Stimulated activated memory B cell treated with anti-CD40 and anti-IgM and Interleukin-4, amounts not matched to agents 10 μg/mL and 1 μg/mL and 100 μg/mL, for 72 hours (primary cell): ENCODE data around the gene GRIK3.
A peak's percentile ranks its signal among the peaks of the same experiment; 100 is the strongest.

Experiments used
- ATAC-seq: fragments of 150-1000 bp; cut with Tn5 transposase; 2 replicates; pipeline ENCODE4 v1.10.0; 2021
- H3K27ac Mint-ChIP-seq: one replicate; pipeline ENCODE4 v1.8.0; 2022; ENCODE audit warnings: mild to moderate bottlenecking, mixed read lengths
- H3K27me3 Mint-ChIP-seq: one replicate; pipeline ENCODE4 v1.8.0; 2022; ENCODE audit warnings: mixed read lengths
- H3K36me3 Mint-ChIP-seq: one replicate; pipeline ENCODE4 v1.8.0; 2022; ENCODE audit warnings: mixed read lengths
- H3K4me1 Mint-ChIP-seq: one replicate; pipeline ENCODE4 v1.8.0; 2022; ENCODE audit warnings: mixed read lengths
- H3K4me3 Mint-ChIP-seq: one replicate; pipeline ENCODE4 v1.8.0; 2022; ENCODE audit warnings: mild to moderate bottlenecking, moderate library complexity, mixed read lengths
- H3K9me3 Mint-ChIP-seq: one replicate; pipeline ENCODE4 v1.8.0; 2022; ENCODE audit warnings: mixed read lengths

GRIK3 gene

DNA sequence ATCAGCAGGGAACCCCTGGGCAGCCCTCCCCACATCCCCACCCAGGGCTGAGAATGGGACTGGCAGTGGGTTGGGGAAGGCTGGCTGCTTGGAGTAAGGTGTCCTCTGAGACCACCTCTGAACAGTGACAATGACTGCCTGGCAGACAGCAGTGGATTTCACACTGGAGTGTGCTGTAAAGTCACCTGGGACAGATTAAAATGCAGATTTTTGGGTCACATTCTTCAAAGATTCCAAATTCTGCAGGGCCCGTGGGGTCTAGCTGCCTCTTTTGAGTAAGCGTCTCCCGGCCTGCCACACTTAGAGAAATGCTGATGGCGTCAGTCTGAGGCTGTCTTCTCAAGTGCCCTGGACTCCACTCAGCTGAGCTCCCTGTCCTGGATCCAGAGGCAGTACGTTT lies 164.5 kb downstream of the GRIK3 start:
- H3K4me1 Mint-ChIP-seq = no peaks in the 10 kb centered on the region
- H3K27me3 Mint-ChIP-seq = no peaks in the 10 kb centered on the region

DNA sequence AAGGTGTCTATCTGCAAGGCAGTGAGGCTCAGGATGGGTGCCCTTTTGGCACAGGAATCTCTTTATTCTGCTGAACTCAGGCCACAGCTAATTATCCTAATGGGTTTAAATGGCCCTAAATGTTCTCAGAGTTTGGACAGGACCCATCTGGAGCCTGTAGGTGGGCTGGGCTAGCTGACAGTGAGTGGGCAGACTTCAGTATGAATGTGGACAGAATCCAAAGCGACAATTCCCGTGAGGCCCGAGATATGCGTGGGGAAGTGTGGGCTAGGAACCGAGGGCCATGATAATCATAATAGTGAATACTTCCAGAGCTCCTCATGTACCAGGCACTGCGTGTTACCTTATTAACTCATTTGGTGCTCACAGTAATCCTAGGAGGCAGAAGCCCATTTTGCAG lies 165.3 kb downstream of the GRIK3 start:
- ATAC-seq = no peak
- no peaks in the 10 kb centered on the region for H3K9me3 Mint-ChIP-seq
- H3K27ac Mint-ChIP-seq = no peak overlapping the region
- H3K36me3 Mint-ChIP-seq = no peaks in the 10 kb centered on the region
- no peaks in the 10 kb centered on the region for H3K27me3 Mint-ChIP-seq
- no peaks in the 10 kb centered on the region for H3K4me1 Mint-ChIP-seq
- H3K4me3 Mint-ChIP-seq = no peak overlapping the region

More for the DNA sequence above, 164.5 kb downstream of the GRIK3 start:
- Mint-ChIP-seq H3K4me3 (no peak overlapping the region), H3K27ac (no peak overlapping the region), H3K9me3 (no peaks in the 10 kb centered on the region), H3K36me3 (no peaks in the 10 kb centered on the region)
- ATAC-seq = no peak

DNA sequence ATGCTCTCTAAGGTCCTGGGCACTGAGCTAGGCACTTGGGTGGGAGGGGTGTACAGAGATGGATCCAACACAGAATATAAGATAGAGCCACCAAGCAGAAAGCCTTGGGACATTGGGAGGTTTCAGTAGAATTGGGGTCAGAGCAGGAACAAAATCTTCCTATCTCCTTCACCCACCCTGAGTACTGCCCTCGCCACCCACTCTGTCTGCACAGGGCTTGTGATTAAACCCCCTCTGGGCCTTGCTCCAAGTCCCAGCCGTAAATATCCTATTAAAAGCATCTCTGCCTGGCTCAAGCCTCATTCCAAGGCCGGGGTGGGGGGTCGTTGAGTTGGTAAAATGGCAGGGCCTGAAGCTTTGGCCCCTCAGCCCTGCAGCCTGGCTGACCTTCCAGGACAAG lies 166.7 kb downstream of the GRIK3 start:
- no peak overlapping the region for H3K4me3 Mint-ChIP-seq
- H3K27me3 Mint-ChIP-seq = peaks cover 10% of the 10 kb centered on the region
- H3K36me3 Mint-ChIP-seq = no peaks in the 10 kb centered on the region
- no peaks in the 10 kb centered on the region for H3K4me1 Mint-ChIP-seq
- H3K27ac Mint-ChIP-seq = no peak overlapping the region
- no peak for ATAC-seq
- H3K9me3 Mint-ChIP-seq = no peaks in the 10 kb centered on the region

DNA sequence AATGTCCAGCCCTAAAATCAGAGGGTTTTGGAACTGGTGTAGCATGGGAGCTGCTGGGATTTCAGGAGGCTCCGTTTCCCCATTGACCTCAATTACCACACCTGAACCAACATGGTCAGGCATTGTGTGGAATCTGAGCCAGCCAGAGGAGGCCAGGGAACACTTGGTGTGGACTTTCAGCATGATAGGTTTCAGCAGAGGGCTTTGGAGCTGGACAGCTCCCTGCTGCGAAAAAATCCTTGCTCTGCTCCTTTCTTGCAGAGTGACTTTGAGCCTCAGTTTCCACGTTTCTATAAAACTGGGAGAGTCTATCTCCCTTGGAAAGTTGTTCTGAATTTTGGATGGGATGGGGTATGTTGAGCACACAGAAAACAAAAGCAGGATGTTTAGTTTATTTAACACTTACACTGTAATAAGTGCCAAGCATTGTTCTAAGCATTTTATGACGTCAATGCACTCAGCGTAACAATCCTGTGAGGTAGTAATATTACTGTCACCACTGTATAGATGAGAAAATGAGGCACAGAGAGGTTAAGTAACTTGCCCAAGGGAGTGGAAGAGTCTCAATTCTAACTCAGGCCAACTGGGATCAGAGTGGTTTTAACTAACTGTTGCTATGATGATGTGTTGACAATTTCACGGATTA lies 168.0 kb downstream of the GRIK3 start:
- Mint-ChIP-seq H3K4me1 (no peaks in the 10 kb centered on the region), H3K9me3 (no peaks in the 10 kb centered on the region), H3K36me3 (no peaks in the 10 kb centered on the region), H3K27me3 (peaks cover 15% of the 10 kb centered on the region), H3K4me3 (no peak overlapping the region), H3K27ac (no peak overlapping the region)
- ATAC-seq = no peak

DNA sequence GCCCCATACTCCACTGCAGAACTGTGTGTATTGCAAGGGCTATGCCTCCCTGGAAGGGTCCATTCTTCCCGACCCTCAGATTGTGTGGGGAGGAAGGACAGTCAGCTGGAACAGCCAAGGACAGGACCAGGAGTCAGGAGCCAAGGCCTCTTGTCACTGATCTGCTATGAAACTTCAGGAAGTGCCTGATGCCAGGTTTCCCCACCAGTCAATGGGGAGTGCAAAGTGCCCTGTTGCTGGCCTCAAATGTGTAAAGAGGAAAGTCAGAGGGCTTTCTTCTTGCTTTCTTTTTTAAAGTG lies 168.8 kb downstream of the GRIK3 start:
- H3K4me1 Mint-ChIP-seq = no peaks in the 10 kb centered on the region
- ATAC-seq = no peak
- no peak overlapping the region for H3K4me3 Mint-ChIP-seq
- peaks cover 22% of the 10 kb centered on the region for H3K27me3 Mint-ChIP-seq
- no peak overlapping the region for H3K27ac Mint-ChIP-seq
- H3K9me3 Mint-ChIP-seq = no peaks in the 10 kb centered on the region
- no peaks in the 10 kb centered on the region for H3K36me3 Mint-ChIP-seq

DNA sequence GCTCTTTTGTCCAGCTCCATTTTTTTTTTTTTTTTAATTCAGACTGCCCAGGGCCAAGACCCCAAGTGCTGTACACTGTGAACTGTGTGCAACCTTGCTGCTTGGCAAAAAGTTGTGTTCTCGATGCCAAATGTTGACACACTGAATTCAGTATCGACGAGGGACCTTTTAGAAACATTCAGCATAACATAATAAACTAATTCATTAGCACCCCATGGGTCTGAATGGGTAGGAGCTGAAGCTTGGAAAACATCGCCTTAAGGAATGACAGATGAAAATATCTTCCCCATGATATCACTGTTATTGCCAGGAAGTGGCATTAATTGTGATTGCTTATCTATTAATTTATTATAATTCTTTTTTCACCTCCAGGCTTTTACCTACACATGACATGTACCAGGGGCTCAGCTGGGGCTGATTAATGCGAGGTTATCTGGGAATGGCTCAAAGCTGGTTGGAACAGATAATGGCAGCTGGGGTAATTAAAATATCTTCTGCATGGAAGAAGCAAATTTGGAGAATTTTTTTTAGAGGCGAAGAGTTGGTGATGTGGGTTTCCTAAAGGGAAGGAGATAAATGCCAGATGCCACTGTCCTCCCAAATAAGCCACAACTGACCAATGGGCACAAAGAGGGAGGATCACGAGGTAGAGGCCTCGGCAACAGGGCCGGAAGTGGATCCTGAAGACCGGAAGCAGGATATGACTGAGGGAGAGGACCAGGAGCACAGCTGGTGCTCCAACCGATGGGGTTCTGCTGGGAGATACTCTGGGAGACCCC lies 169.3 kb downstream of the GRIK3 start:
- Mint-ChIP-seq H3K4me3 (no peak overlapping the region), H3K27ac (no peak overlapping the region), H3K36me3 (no peaks in the 10 kb centered on the region), H3K4me1 (no peaks in the 10 kb centered on the region), H3K9me3 (no peaks in the 10 kb centered on the region), H3K27me3 (peaks cover 27% of the 10 kb centered on the region)
- ATAC-seq = no peak

DNA sequence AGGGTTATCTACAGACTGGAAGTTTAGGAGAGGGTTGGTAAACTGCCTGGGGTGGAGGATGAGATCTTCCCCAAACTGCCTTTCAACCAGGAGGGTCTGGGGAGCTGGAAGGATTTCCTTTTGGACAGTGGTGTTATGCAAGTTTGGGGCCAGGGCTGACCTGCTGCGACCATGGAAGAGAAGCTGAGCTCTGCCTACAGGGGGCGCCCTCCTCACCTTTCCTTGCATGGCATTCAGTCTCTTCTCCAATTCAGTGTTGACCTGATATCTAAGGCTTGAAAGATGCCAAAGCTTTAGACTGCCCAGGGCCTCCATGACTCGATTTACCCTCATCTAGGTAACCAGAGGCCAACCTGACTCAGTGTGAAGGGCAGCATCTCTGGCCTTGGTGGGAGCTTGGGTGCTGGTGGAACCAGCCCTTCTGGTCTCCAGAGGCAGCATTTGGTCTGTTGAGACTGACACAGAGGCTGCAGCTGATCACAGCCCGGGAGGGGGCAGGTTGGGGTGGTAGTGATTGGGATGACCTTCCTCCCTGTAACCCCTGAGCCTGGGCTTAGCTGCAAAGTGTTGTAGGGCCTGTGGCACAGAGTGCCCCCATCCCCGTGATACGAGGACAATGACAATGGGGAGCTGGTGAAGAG lies 170.0 kb downstream of the GRIK3 start:
- no peaks in the 10 kb centered on the region for H3K9me3 Mint-ChIP-seq
- ATAC-seq = no peak
- no peaks in the 10 kb centered on the region for H3K36me3 Mint-ChIP-seq
- no peak overlapping the region for H3K27ac Mint-ChIP-seq
- H3K27me3 Mint-ChIP-seq = peaks cover 34% of the 10 kb centered on the region
- H3K4me3 Mint-ChIP-seq = no peak overlapping the region
- no peaks in the 10 kb centered on the region for H3K4me1 Mint-ChIP-seq

DNA sequence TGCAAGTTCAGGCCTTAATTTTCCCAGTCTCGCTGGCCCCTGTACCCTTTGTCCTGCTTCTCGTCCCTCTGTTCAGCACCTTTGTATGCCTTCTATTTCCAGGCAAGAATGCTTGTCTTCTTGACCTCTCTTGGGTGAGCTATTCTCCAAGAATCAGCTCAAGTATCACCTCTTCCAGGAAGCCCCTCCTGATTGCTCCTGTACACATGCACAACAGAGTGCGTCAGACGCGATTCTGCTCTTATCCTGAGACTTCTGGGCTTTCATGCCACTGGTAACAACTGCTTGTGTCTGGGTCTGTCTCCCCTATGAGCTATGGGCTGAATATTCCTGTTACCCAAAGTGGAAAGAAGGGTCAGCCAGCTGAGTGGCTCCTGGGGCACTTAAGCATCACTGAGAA lies 170.8 kb downstream of the GRIK3 start:
- no peaks in the 10 kb centered on the region for H3K36me3 Mint-ChIP-seq
- no peaks in the 10 kb centered on the region for H3K4me1 Mint-ChIP-seq
- no peak overlapping the region for H3K27ac Mint-ChIP-seq
- H3K27me3 Mint-ChIP-seq = peaks cover 36% of the 10 kb centered on the region
- H3K9me3 Mint-ChIP-seq = no peaks in the 10 kb centered on the region
- no peak for ATAC-seq
- H3K4me3 Mint-ChIP-seq = no peak overlapping the region

DNA sequence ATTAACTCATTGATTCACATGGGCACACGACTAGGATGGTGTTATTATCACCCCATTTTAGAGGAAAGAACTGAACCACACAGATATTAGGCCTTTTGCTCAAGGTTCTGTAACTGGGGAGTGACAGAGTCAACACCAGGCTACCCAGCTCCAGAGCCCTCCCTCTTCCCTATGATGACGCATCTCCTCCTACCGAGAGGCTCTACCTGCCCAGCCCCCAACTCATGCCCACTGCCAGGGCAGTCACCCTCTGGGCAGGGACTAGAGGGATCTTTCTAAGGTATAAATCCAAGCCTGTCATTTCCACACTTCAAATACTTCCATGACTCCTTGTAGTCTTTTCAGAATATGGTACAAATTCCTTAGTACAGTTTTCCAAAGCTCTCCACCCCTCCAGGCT lies 171.3 kb downstream of the GRIK3 start:
- Mint-ChIP-seq H3K9me3 (no peaks in the 10 kb centered on the region), H3K27ac (no peak overlapping the region), H3K36me3 (no peaks in the 10 kb centered on the region), H3K4me1 (no peaks in the 10 kb centered on the region), H3K4me3 (no peak overlapping the region), H3K27me3 (peaks cover 36% of the 10 kb centered on the region)
- ATAC-seq = no peak

DNA sequence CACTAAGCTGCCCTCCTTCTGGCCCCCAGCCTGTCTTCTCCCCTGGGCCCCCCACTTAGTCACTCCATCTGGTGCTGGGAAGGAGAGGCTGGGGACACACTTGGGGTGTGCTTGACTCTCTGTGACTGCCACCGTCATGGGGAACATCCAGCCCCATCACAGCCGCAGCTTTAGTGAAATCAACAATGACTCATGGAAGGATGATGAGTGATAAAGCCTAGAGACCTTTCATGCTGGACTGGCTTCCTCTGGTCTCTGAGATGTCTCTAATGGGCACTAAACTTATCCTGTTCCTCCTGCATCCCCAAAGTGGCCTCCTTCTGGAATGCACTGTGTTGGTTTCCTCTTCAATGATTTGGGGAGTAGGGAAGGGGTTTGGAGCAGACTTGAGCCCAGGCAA lies 172.9 kb downstream of the GRIK3 start:
- no peaks in the 10 kb centered on the region for H3K9me3 Mint-ChIP-seq
- ATAC-seq = no peak

DNA sequence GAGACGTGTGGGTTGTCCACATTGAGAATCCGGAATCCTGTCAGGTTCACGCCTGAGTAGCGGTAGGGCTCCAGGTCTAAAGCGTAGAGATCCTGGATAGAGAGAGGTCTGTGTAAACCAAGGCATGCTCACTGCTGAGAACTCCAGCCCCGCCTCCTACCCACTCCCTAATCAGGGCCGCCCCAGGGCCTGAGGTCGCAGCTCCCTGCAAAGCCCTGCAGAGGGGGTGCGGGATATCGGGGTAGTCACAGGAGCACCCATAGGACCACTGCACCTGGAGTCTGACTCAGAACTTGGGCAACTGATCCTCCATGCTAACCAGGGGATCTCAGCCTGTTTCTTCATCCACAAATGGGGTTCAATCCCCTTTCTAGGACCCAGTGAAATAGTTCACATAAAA lies 174.4 kb downstream of the GRIK3 start:
- Mint-ChIP-seq H3K36me3 (no peaks in the 10 kb centered on the region), H3K27ac (no peak overlapping the region)
- ATAC-seq = no peak

More for the DNA sequence above, 172.9 kb downstream of the GRIK3 start:
- no peak overlapping the region for H3K27ac Mint-ChIP-seq
- H3K4me3 Mint-ChIP-seq = no peak overlapping the region
- no peaks in the 10 kb centered on the region for H3K36me3 Mint-ChIP-seq
- peaks cover 41% of the 10 kb centered on the region for H3K27me3 Mint-ChIP-seq
- H3K4me1 Mint-ChIP-seq = peaks cover 3% of the 10 kb centered on the region

DNA sequence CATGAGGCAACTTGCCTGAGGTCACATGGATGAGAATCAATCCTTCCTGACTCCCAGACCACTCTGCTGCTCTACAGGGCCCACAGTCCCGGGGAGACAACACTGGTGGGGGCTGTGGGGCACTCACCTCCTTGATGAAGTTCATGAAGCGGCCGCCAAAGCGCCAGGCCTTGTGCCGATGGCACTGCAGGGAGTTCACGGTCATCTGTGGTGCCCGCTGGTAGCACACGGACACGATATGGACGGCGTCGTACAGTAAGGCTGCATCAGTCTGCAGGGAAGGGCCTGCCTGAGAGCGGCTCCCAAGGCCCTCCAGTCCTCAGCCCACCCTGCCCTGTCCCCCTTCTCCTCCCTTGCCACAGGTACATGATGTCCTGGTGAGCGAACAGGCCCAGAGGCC lies 175.3 kb downstream of the GRIK3 start:
- Mint-ChIP-seq H3K27me3 (peaks cover 61% of the 10 kb centered on the region), H3K27ac (no peak overlapping the region), H3K9me3 (no peaks in the 10 kb centered on the region), H3K36me3 (no peaks in the 10 kb centered on the region), H3K4me3 (no peak overlapping the region), H3K4me1 (peaks cover 6% of the 10 kb centered on the region)
- no peak for ATAC-seq

More for the DNA sequence above, 174.4 kb downstream of the GRIK3 start:
- peaks cover 51% of the 10 kb centered on the region for H3K27me3 Mint-ChIP-seq
- no peaks in the 10 kb centered on the region for H3K9me3 Mint-ChIP-seq
- peaks cover 6% of the 10 kb centered on the region for H3K4me1 Mint-ChIP-seq
- H3K4me3 Mint-ChIP-seq = no peak overlapping the region

DNA sequence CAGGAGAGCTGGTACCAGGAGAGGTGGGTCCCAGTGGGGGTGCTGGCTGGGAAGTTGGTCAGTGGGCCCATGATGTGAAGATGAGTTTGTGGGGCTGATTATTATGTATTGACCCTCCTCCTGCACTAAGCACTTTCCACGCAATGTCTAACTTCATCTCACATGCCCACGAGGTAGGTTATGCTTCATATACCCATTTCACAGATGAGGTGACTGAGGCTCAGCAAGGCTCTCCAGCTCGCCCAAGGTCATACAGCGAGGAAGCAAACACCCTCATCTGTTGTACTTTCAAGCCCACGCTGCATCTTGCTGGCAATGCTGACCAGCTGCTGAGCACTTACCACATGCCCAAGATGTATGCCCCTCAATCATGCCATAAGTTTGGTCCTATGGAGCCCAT lies 175.8 kb downstream of the GRIK3 start:
- no peaks in the 10 kb centered on the region for H3K9me3 Mint-ChIP-seq
- H3K27me3 Mint-ChIP-seq = peaks cover 62% of the 10 kb centered on the region
- H3K27ac Mint-ChIP-seq = no peak overlapping the region
- H3K4me1 Mint-ChIP-seq = peaks cover 6% of the 10 kb centered on the region
- H3K4me3 Mint-ChIP-seq = no peak overlapping the region
- ATAC-seq = no peak
- H3K36me3 Mint-ChIP-seq = no peaks in the 10 kb centered on the region

DNA sequence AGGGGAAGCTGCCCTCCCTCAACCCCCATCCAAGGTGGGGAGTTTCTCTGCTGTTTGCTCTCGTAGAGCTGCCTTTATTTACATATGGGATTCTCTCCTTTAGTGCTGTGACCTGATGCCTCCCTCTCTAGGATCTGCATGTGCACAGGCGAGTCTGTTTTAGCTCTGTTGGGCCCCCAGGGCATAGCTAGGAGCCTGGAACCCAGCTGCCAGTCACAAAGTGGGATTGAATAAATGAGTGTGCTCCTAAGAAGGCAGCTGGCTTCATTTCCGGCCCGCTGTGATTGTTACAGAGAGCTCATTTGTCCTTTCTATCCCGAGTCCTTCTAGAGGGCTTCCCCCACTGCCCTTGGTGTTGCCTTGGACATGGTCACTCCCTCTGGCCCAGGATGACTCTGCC lies 176.6 kb downstream of the GRIK3 start:
- Mint-ChIP-seq H3K4me3 (no peak overlapping the region), H3K27me3 (peaks cover 57% of the 10 kb centered on the region), H3K36me3 (no peaks in the 10 kb centered on the region), H3K4me1 (peaks cover 6% of the 10 kb centered on the region), H3K9me3 (no peaks in the 10 kb centered on the region), H3K27ac (no peak overlapping the region)
- no peak for ATAC-seq

DNA sequence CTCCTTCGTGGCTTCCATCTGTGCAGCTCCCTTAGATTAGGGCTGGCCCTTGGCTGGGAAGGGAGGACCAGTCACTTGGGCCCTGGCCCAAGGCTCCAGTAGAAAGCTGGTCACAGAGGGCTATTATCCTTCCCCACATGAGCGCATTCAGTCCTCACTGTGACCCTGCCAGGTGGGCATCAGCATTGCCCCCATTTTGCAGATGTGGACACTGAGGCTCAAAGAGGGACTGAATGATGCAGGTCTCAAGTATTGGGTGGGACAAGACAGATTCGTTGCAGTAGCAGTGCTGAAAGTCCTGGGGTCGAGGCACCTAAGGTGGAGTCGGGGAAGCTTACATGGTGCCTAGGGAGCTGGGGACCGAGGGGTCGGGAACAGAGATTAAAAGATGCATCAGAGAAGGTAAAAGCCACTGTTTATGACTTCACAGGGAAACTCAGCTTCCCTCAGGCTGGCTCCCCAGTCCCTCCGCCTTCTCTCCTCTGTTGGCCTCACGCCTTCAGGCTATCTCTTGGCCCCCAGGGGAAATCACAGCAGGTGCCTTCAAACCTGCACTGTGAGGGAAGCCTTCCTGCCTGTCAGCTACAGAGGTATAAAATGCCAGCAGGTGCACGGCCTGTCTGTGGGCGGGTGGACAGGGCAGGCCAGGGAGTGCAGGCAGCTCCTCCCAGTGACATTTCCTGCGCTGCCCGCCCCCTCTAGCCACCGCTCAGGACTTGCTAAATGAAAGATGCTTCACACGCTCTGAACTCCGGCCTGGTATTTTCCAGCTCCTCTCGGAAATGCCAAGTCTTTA lies 178.4 kb downstream of the GRIK3 start:
- H3K9me3 Mint-ChIP-seq = no peaks in the 10 kb centered on the region
- ATAC-seq = peak; percentile 53
- peak overlapping the region; percentile 1 for H3K4me3 Mint-ChIP-seq
- peaks cover 65% of the 10 kb centered on the region for H3K27me3 Mint-ChIP-seq
- peaks cover 6% of the 10 kb centered on the region for H3K4me1 Mint-ChIP-seq
- H3K36me3 Mint-ChIP-seq = no peaks in the 10 kb centered on the region
- H3K27ac Mint-ChIP-seq = no peak overlapping the region
